ENCODE measurements around the gene PPM1B. TPM values are rescaled to one million over a fixed set of nuclear protein-coding genes. Genes with fewer than 3 reads are reported as not detected.

Gene PPM1B
- total and polyA plus RNA-seq, 2 of the 8 experiments (the other 6 are each of a cell fraction or from before 2014, with no cell fraction given) = 43.6 to 126 TPM

GRCh38 chr2:44226753-44227152 lies 58.1 kb downstream of the PPM1B start (continued):
- TF ChIP-seq EGR1 (IDR thresholded peaks at IDR 0.05; ENCODE audit: borderline replicate concordance, low read depth, low read length) (no peak), SRF (IDR thresholded peaks at IDR 0.05; ENCODE audit: low read depth, low read length) (no peak), SP2 (IDR thresholded peaks at IDR 0.05; ENCODE audit: low read length) (no peak), POLR2AphosphoS5 (IDR thresholded peaks at IDR 0.05; ENCODE audit: low read depth, low read length) (no peak)
